GM12878 (cell line): Measurements from ENCODE around the gene ADCY5. TPM values are rescaled to one million over a fixed set of nuclear protein-coding genes. Genes with fewer than 3 reads are reported as not detected.

ENCODE experiments used
- ATAC-seq: fragments of 200-7000 bp; cut with Tn5 transposase; 3 replicates; pipeline ENCODE4 v1.9.1; 2020; ENCODE audit warnings: mild to moderate bottlenecking, moderate library complexity
- BruUV-seq: library from RNA; stranded (reverse); fragments of 400-500 nt; replicated peaks from 2 replicates; lab custom pipeline; 2021; lab: Mats Ljungman, UMichigan
- CTCF ChIA-PET: fragments of 300-600 bp; sonication (Branson Sonifier 250); formaldehyde crosslinking; extraction: SDS; loops from one replicate; lab custom pipeline; 2021; ENCODE audit warnings: inconsistent platforms; lab: Yijun Ruan, JAX
- POLR2A ChIA-PET: fragments of 350-600 bp; formaldehyde crosslinking; extraction: SDS; loops from one replicate; lab custom pipeline; 2021; ENCODE audit warnings: inconsistent platforms; lab: Charles Lee
- RAD21 ChIA-PET: fragments of 300-600 bp; sonication (Branson Sonifier 250); formaldehyde crosslinking; loops from one replicate; lab custom pipeline; 2023; ENCODE audit warnings: antibody characterized with exemption; ENCODE audit not compliant: unreplicated experiment; lab: Charles Lee
- SMC1A ChIA-PET: fragments of 300-600 bp; sonication (Branson Sonifier 250); formaldehyde crosslinking; loops from one replicate; lab custom pipeline; 2023; ENCODE audit not compliant: unreplicated experiment, uncharacterized antibody; lab: Charles Lee
- DNase-seq: peaks from one replicate; pipeline ENCODE4 v3.0.0-alpha.2; 2011; ENCODE audit warnings: low read depth, low spot score
- FAIRE-seq: peaks from 3 replicates; lab custom pipeline; 2011; peaks lifted over from hg19 to GRCh38; lab: Jason Lieb, UNC
- H2AFZ ChIP-seq: 2 replicates; pipeline ENCODE4 v1.6.0; 2011; ENCODE audit warnings: low read depth, low read length, control low read depth; ENCODE audit not compliant: control insufficient read depth
- H3K27ac ChIP-seq: 2 replicates; pipeline ENCODE4 v1.5.1; 2011; ENCODE audit warnings: control low read depth; ENCODE audit not compliant: control insufficient read depth, insufficient read depth
- H3K27me3 ChIP-seq, 2 experiments: replicated peaks in 1 of 2; 2 replicates each; pipeline versions ENCODE4 v1.6.0 to v1.6.1; 2011; ENCODE audit warnings: low read length in 1 of 2; ENCODE audit not compliant: control insufficient read depth in 2 of 2, insufficient read depth in 2 of 2
- H3K36me3 ChIP-seq, 2 experiments: 2 replicates each; pipeline ENCODE4 v1.5.1; 2011; ENCODE audit warnings: low read length in 1 of 2; ENCODE audit not compliant: control insufficient read depth in 2 of 2, insufficient read depth in 2 of 2
- H3K4me1 ChIP-seq: 2 replicates; pipeline ENCODE4 v1.6.1; 2011; ENCODE audit warnings: mild to moderate bottlenecking, low read length, moderate library complexity, mixed read lengths; ENCODE audit not compliant: control insufficient read depth, insufficient read depth
- H3K4me2 ChIP-seq: 2 replicates; pipeline ENCODE4 v1.6.0; 2011; ENCODE audit warnings: control low read depth; ENCODE audit not compliant: control insufficient read depth, insufficient read depth
- H3K4me3 ChIP-seq: fragments of 200-600 bp; sonication (generic); 2 replicates; pipeline ENCODE4 v1.5.1; 2016
- H3K79me2 ChIP-seq: 2 replicates; pipeline ENCODE4 v1.6.0; 2011; ENCODE audit warnings: low read length; ENCODE audit not compliant: control insufficient read depth, insufficient read depth
- H3K9ac ChIP-seq: 2 replicates; pipeline ENCODE4 v1.8.0; 2011; ENCODE audit warnings: low read length, control low read depth, mixed read lengths; ENCODE audit not compliant: control insufficient read depth, insufficient read depth
- H3K9me3 ChIP-seq: replicated peaks from 3 replicates; pipeline ENCODE4 v1.5.1; 2011; ENCODE audit warnings: mild to moderate bottlenecking, low read length; ENCODE audit not compliant: control insufficient read depth, insufficient read depth
- H4K20me1 ChIP-seq: 2 replicates; pipeline ENCODE4 v1.6.0; 2011; ENCODE audit not compliant: control insufficient read depth, insufficient read depth
- CTCF ChIP-seq, 3 experiments: IDR thresholded peaks in 2 of 3; conservative IDR thresholded peaks in 1 of 3; 2 replicates each; pipeline ENCODE4 v1.5.1; 2011; ENCODE audit warnings: low read depth in 3 of 3, low read length in 3 of 3, mild to moderate bottlenecking in 3 of 3, control low read depth in 2 of 3, moderate library complexity in 2 of 3, inconsistent platforms in 1 of 3, mixed read lengths in 1 of 3; ENCODE audit not compliant: control insufficient read depth in 2 of 3, insufficient read depth in 1 of 3; ENCODE audit errors: extremely low read depth in 1 of 3
- HCFC1 ChIP-seq: fragments of 150-350 bp; IDR thresholded peaks from 2 replicates; pipeline ENCODE4 v1.6.1; 2014; ENCODE audit warnings: low read length
- MEF2A ChIP-seq: IDR thresholded peaks from 2 replicates; pipeline ENCODE4 v1.6.1; 2011; ENCODE audit warnings: low read depth, mild to moderate bottlenecking, low read length, moderate library complexity; ENCODE audit not compliant: insufficient read depth
- RELB ChIP-seq: fragments of 450-650 bp; IDR thresholded peaks from 2 replicates; pipeline ENCODE4 v1.6.1; 2017; ENCODE audit warnings: low read depth, mild to moderate bottlenecking, moderate library complexity
- WGBS: methylation state at CpG from one replicate; pipeline ENCODE4 v1.1.6; 2016; ENCODE audit warnings: low lambda C conversion rate; ENCODE audit not compliant: insufficient replicate concordance, insufficient coverage; ENCODE audit errors: missing lambda C conversion rate; 5-methylcytosine and 5-hydroxymethylcytosine counted together
- in situ Hi-C: fragments of 300-500 bp; cut with MboI; formaldehyde crosslinking; loops from 9 replicates; pipeline ENCODE4 v1.14.3; 2018; ENCODE audit warnings: mixed read lengths
- intact Hi-C: fragments of 100-400 bp; cut with micrococcal nuclease; formaldehyde crosslinking; loops from one replicate; pipeline ENCODE4 v1.14.2; 2022; ENCODE audit not compliant: unreplicated experiment
- polyA plus RNA-seq, 11 experiments: library from polyadenylated mRNA; depleted of rRNA in 4 of 11; unstranded in 6 of 11; stranded (reverse) in 5 of 11; fragments of >200 nt; fragmentation: Nextera tagmentation in 4 of 11; fragmentation: Illumina TruSeq in 1 of 11; extraction: Ambion mirVana in 4 of 11; extraction: Trizol in 1 of 11; gene quantifications; 1 replicate in 1 of 11; 2 replicates in 10 of 11; pipeline versions ENCODE4 v1.2.1 to v1.2.3, GENCODE V29; 2011 to 2016; ENCODE audit warnings: inconsistent platforms in 2 of 11, missing spikeins in 2 of 11, low read depth in 1 of 11
- total RNA-seq, 4 experiments: library from RNA; depleted of rRNA in 3 of 4; stranded (reverse); fragments of >200 nt in 3 of 4; fragmentation: Illumina TruSeq in 1 of 4; extraction: Trizol in 1 of 4; gene quantifications; 2 replicates each; pipeline versions ENCODE4 v1.2.1 to v1.2.3, GENCODE V29; 2013 to 2021
- TF ChIP-seq, protein P1 (sequence below): fragments of 450-650 bp; IDR thresholded peaks from 2 replicates; pipeline ENCODE4 v1.6.1; 2017; ENCODE audit warnings: mild to moderate bottlenecking

The ADCY5 gene
- total and polyA plus RNA-seq, 10 of the 15 experiments (the other 5 are each of a cell fraction or from before 2014, with no cell fraction given): under 0.01 to 0.24 (median 0.02) TPM; not detected in 4

GRCh38 chr3:123392368-123392767 lies 56.5 kb downstream of the ADCY5 start (continued):
- TF ChIP-seq HCFC1: no peak
- TF ChIP-seq, all 136 proteins: peak for 0

- RAD21 ChIA-PET: no interaction called here
- intact Hi-C loops (no loop called here), in situ Hi-C loops (no loop called here)
- ATAC-seq (no peak), FAIRE-seq (no peak), DNase-seq (no peak)
- no peak overlapping the region for H2AFZ ChIP-seq
- BruUV-seq: no TSS peak
- 5% methylated on average over 10 of the region's 10 CpGs for WGBS
- no peaks in the 10 kb centered on the region for H3K9me3 ChIP-seq
- no peaks in the 10 kb centered on the region for H3K36me3 ChIP-seq
- H3K9ac ChIP-seq: no peak overlapping the region
- POLR2A ChIA-PET: no interaction called here
- no peaks in the 10 kb centered on the region for H4K20me1 ChIP-seq
- no peak overlapping the region for H3K4me3 ChIP-seq
- no peak overlapping the region for H3K4me2 ChIP-seq
- H3K27me3 ChIP-seq: peaks cover 0 to 7% of the 10 kb centered on the region in 2 experiments; a peak in 3 of 4 replicates
- no peak overlapping the region for H3K27ac ChIP-seq
- CTCF ChIA-PET: no interaction called here
- no peaks in the 10 kb centered on the region for H3K79me2 ChIP-seq
- no peaks in the 10 kb centered on the region for H3K4me1 ChIP-seq
- SMC1A ChIA-PET: no interaction called here
- TF ChIP-seq RELB: no peak
Measured at GRCh38 chr3:123390865-123391600, 57.9 kb downstream of the ADCY5 start.

- FAIRE-seq: no peak
- in situ Hi-C loops (no loop called here), intact Hi-C loops (no loop called here)
- H3K79me2 ChIP-seq: no peaks in the 10 kb centered on the region
- H3K27me3 ChIP-seq: peaks cover 0 to 7% of the 10 kb centered on the region in 2 experiments; a peak in 3 of 4 replicates
- no peaks in the 10 kb centered on the region for H4K20me1 ChIP-seq
- no peak overlapping the region for H3K27ac ChIP-seq
- H3K9me3 ChIP-seq: no peaks in the 10 kb centered on the region
- ChIA-PET RAD21 (no interaction called here), POLR2A (no interaction called here), SMC1A (interaction anchor here (0.6 kb wide), 1 partner anchor 91 kb away, joined by 4 read pairs; no protein-coding TSS in a partner anchor), CTCF (no interaction called here)
- H3K9ac ChIP-seq: no peak overlapping the region
- H3K4me3 ChIP-seq: no peak overlapping the region
- no peak overlapping the region for H3K4me2 ChIP-seq
- H3K4me1 ChIP-seq: no peaks in the 10 kb centered on the region
- BruUV-seq: no TSS peak
- no peak for DNase-seq
- ATAC-seq: no peak
- H2AFZ ChIP-seq: no peak overlapping the region
- no peaks in the 10 kb centered on the region for H3K36me3 ChIP-seq
- 22% methylated on average over 5 of the region's 5 CpGs for WGBS
- TF ChIP-seq MEF2A: no peak
- no peak for TF ChIP-seq CTCF (IDR thresholded peaks at IDR 0.05 in 2 of 3, conservative IDR thresholded peaks at IDR 0.05 in 1 of 3; ENCODE audit: control insufficient read depth in 2 of 3, extremely low read depth in 1 of 3, insufficient read depth in 1 of 3, low read depth in 3 of 3, low read length in 3 of 3)
- TF ChIP-seq, protein P1, sequence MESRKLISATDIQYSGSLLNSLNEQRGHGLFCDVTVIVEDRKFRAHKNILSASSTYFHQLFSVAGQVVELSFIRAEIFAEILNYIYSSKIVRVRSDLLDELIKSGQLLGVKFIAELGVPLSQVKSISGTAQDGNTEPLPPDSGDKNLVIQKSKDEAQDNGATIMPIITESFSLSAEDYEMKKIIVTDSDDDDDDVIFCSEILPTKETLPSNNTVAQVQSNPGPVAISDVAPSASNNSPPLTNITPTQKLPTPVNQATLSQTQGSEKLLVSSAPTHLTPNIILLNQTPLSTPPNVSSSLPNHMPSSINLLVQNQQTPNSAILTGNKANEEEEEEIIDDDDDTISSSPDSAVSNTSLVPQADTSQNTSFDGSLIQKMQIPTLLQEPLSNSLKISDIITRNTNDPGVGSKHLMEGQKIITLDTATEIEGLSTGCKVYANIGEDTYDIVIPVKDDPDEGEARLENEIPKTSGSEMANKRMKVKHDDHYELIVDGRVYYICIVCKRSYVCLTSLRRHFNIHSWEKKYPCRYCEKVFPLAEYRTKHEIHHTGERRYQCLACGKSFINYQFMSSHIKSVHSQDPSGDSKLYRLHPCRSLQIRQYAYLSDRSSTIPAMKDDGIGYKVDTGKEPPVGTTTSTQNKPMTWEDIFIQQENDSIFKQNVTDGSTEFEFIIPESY: no peak
Measured at GRCh38 chr3:123389628-123389918, 59.3 kb downstream of the ADCY5 start.
